Vagina (tissue), 2 donors: ENCODE measurements around the gene DNASE1L2.

ENCODE experiments used
- CTCF ChIP-seq, 3 experiments: fragments of 450-650 bp in 2 of 3; fragments of 200-600 bp in 1 of 3; sonication (generic) in 1 of 3; IDR thresholded peaks; one replicate each; pipeline ENCODE4 v1.5.1; 2017 to 2019; ENCODE audit warnings: antibody characterized with exemption in 3 of 3, mild to moderate bottlenecking in 2 of 3, moderate library complexity in 2 of 3
- POLR2A ChIP-seq, 2 donors: fragments of 450-650 bp; IDR thresholded peaks; one replicate each; pipeline ENCODE4 v1.6.1; 2017; ENCODE audit warnings: antibody characterized with exemption in 2 of 2, mild to moderate bottlenecking in 2 of 2, moderate library complexity in 2 of 2

GRCh38 chr16:2229091-2229490, 7.2 kb upstream of the DNASE1L2 start:
- no peak for TF ChIP-seq CTCF (IDR thresholded peaks at IDR 0.05)
- no peak for TF ChIP-seq POLR2A (IDR thresholded peaks at IDR 0.05)
